8988T (cell line): Measurements from ENCODE around the gene CCDC175.

Experiments
- DNase-seq: peaks from one replicate; pipeline ENCODE4 v3.0.0; 2011

CCDC175 gene

DNA sequence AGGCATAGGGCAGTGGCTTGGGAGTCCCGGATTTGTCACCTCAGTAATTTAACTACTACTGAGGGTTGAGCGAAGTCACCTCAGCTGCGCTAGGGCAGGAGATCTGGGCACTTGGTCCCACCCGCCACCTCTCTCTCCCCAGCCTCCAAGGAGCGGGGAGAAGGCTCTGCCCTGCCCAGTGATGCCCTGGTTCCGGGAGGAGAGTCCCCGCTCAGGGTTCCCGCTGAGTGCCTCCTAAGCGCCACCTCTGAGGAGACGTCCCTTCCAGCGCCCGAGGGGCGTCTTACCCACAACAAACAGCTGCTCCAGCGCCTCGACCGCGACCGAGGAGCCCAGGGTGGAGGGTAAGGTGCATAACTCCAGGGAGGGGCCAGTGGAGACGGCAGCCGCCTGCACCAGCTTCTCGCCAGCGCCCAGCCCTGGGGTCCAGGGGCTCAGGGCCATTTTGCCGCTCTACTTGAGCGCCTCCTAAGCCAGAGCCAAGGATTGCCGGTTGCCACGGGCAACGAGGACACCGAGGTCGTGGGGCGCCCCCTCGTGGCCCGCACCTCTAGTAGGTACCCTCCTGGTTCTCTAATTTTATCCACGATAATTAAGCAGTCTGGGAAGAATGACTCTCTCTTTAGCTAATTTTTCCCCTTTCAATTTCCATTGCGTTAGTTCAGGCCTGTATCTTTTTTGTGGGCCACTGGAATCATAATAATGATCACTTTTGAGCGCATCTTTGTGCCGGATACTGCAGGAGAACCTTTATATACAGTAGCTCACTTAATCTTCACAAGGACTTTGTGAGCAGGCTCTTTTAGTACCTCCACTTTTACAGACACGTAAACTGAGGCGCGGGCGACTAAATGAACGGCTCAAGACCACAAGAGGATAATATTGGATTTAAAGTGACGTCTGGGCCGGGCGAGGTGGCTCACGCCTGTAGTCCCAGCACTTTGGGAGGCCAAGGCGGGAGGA, at the start of gene CCDC175:
Gene CCDC175 (minus strand): TSS at position 481 of the 963 bp plus-strand sequence. CDS start 37 bp downstream, at position 444.
- DNase-seq, result peak; percentile 48

DNA sequence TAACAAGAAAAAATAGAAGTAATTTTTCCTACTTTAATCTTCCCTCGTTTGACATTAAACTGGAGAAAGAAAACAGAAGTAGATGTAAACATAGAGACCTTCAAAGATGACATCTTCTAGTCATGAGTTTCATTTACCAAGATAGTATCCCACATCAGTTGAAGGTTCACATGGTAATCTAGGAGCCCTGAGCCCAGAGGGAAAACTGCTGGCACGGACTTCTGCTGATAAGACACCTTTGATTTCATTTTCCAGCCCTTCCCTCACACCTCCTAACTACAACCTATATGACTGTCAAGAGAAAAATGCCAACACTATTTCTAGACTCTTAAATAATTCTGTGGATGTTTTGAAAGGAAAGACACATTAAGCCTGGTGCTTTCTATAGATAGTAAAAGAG, 46.0 kb upstream of the CCDC175 start:
- no peak for DNase-seq

DNA sequence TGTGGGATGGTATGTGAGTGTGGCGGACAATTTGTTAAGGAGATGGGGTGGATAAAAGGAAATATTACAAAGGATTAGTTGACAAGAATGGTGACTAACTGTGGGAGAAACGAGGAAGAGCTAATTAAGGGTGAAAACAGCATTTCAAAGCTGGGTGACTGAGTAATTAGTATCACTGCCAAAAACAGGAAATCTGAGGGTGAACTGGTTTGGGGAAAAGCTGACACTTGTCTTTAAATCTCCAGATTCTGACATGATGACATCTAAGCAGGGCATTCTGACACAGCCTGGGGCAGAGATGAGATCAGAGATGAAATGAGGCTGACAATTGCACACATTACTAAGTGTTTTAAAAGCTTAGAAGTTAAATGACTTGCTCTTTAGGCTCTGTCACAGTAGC, 42.4 kb upstream of the CCDC175 start:
- no peak for DNase-seq

DNA sequence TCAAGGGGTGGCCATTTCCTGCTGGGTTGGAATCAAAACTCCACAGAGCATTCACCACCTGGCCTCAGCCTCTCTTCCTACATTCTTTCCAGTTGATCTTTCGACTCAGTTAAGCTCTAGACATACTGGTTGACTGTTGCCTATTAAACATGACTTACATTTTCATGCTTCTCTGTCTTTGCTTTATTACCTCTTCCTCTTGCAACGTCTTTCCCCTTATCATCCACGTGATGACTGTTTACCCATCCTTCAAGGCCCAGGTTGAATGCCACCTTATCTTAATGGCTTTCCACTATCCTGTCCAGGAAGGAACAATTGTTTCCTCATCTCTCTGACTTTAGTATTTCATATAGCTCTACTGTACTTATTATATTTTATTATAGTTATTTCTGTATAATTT, 24.4 kb upstream of the CCDC175 start:
- no peak for DNase-seq

DNA sequence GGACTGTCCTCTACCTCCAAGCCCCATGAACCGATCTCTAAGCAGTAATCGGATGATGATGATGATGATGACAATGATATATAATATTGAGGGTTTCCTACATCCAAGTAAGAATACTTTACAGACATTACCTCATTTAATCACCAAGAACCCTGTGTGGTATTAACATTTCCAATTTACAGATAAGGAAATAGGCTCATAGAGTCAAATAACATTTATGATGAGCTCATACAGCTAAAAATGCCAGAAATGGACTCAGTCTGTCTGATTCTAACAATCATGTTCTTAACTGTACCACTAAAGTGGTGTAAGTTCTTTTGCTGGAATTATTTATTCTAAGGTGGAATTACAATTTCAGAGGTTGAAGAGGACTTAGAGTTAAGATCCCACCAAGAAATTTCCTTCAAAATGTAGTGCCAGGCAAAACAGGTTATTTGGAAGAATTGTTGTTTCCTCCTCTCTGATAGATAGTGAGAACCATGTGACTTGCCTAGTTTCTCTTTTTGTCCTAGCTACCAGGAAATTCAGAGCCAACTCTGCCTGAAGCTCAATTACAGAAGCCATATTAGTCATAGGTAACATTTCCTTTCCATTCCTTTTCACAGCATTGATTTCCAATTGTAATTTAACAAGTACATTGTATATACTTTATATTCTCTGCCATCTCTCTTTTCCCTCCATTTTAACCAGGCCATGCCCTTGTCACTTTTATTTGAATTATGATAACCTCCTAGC, 23.8 kb upstream of the CCDC175 start:
- DNase-seq, result no peak

DNA sequence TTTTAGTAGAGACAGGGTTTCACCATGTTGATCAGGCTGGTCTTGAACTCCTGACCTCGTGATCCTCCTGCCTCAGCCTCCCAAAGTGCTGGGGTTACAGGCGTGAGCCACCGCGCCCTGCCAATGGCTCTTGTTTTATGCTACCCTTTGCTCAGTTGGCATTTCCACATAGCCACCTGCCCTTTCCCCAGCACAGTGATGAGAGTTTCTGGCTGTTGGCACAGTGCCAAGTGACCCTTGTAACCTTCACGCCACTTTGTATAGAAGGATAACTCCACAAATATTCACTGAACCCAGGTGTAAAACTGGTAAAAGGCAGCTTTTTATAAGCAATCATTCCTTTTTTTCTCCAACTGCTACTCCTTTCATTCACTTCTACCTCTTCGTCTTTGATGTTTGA, 18.5 kb upstream of the CCDC175 start:
- DNase-seq, result no peak

DNA sequence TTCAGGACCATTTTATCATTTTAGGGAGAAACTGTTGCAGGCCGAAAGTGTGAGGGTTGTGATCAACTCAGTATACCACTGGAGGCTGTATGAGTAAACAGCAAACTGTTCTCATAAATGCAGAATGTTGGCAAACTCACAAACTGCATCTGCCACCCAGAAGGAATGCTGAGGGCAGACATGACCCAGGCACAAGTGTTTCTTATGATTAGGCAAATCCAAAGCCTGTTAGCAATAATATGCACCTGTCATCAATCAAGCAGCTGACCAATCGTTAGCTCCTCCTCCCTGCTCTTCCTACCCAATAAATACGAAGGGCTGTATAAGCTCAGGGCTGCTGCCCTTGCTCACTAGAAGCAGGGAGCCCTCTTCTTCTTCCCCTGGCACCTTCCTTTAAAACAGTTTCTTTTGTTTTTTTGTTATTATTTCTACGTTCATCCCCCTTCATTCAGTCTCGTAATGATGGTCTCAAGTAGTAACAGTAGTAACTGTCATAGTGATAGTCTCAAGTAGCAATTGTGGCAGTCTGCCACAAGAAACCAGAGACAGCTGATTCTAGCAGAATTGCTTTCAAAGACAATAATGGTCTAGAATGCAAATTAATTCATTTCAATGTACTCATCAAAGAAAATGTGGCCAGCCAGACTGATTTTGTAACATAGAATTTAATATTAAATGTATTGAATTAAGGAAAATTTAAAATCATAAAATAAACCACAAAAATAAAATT, 15.2 kb upstream of the CCDC175 start:
- no peak for DNase-seq

DNA sequence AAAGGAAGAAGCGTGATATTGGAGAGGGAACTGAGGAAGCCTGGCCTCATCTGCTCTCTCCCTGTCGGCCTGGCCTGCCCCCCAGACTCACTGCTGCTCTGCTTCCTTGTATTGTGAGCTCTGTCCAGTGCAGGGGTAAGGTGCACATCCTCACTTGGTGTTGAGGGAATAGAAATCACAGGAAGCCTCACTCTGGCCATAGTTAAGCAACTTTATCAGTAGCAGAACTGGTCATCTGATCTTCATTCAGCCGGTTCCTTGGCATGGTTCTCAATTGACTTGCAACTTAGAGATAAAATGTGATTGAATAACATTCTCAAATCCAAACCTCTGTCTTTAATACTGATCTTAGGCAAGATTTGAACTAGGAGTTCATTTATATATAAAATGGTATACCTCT, 11.5 kb upstream of the CCDC175 start:
- no peak for DNase-seq

DNA sequence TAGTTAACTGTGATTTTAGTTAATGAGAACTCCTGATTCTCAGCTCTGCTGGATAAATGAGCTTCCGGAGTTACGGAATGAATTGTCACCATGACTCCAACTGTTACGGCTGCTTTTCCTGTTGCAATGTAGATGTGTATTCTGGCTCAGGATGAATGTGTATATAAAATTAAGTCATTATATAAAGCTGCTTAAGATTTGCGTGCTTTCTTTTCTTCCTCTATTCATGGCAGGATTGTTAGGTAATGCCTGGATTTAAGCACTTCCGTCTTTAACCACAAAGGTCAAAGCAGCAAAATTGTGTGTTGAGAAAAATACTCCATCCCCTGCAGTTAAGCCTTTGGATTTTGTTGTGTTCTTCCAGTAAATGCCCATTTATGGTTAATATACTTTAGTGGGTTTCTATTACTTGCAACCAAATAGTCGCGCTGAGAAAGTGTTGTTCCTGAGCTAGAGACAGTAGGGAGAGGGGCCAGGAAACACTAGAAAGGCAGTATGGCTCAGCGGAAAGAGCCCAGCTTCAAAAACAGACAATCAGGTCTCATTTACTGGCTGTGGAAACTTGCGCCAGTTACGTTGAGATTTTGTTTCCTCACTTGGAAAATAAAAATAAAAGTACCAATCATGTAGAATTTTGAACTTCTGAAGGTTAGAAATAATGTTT, 9.4 kb upstream of the CCDC175 start:
- no peak for DNase-seq

DNA sequence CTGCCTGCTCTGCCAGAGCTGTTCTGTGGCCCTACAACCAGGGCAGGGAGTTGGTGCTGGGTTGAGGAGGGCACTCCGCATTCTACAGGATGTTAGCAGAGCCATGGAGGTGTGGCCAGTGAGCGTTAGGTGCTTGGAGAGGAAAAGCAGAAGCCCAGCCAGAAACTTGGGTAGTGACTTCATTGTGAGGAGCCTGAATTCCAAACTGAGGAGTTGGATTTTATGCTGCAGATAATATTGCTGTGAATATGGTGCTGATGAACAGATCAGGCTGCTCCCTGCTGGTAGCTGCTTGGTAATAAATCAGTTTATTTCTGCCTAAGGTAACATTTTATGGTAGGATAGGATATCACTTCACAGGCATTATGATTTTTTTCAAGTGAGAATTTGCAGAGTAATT, 7.1 kb upstream of the CCDC175 start:
- DNase-seq, result no peak

DNA sequence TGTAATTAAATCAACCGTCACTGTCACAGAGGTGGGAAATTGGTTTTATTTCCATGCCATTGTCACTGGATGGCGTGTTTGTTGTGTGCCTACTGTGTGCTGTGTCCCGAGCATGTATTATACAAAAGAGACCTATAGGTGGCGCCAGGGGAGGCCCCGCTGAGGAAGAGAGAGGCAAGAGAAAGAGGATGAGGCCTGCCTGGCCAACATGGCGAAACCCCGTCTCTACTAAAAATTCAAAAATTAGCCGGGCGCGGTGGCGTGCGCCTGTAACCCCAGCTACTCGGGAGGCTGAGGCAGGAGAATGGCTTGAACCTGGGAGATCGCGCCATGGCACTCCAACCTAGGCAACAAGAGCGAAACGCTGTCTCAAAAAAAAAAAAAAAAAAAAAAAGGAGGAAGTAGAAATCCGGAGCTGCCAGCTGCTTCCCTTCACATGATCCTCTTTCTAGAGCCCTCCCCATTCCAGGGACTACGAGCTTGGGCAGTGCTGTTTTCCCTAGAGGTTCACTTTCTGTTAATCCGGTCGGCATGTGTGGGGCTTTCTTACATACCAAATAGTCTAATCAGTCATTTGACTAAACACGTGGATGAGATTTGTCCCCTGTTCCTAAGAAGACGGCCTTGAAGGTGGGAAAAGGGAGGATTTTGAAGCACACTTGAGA, 6.4 kb upstream of the CCDC175 start:
- DNase-seq, result no peak

DNA sequence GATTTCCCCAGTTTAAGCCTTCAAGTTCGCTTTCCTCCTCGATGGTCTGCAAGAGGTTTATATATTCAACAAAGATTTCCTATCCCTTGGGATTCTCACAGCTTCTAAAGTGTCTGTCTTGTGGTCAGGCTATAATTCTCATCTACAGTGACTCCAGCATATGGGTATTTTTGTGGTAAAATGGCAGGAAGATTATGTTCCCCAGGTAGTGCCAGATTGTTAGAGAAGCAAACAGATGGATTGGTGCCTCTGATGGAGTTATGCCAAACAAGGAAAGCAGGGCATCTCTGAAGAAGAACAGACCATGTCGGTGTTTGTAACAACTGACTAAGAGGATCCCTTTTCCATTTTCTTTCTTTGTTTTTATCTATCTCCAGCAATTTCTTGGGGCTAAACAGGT, 5.5 kb upstream of the CCDC175 start:
- no peak for DNase-seq

DNA sequence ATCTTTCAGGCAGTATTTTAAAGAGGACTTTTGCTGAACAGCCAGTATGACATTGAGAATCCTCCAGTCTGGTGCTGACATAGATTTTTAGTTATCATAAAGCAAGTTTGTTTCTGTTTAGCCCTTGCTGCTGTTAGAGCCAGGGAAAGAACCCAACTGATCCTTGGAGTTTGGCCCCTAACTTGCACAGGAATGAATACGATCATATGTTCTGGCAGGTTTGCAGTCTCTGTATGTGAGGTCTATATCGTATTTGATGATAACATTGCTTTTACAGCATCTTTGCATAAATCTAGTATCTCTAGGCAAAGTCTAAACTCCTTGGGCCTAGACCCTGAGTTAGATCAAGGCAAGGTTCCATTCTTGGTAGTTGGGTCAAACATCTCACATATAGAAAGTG, 4.3 kb upstream of the CCDC175 start:
- no peak for DNase-seq

DNA sequence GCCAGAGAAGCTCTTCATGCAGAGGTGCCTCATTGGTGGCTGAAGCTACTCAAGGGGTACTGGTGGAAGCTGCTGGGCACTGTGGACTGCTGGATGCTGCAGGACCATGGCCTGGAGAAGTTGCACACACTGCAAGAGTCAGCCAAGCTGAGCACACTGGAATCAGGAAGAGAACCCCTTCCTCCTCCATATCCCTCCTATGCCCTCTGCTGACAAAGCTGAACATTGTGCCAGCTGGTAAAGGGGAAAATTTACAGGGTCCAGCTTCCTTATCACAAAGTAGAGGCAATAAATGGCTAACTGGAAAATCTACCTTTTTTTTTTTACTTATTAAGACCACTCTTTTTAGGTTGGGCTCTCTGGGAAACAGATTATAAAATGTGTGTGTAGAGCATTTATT, 6.5 kb downstream of the CCDC175 start:
- DNase-seq, result no peak

DNA sequence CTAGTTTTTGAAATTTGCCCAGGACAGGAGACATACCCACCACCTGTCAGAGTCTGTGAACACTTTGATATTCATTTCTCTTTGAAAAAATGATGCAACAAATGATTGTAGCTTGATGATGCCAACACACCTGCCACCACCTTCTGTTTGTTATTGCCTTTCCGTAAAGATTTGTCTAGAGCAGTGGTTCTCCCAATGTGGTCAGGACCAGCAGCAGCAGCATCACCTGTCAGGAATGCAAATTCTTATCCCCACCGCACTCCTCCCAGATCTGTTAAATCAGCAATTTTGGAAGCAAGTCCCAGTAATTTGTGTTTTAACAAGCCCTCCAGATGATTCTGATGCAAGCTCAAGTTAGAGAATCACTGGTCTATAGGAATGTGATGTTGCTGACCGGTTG, 9.9 kb downstream of the CCDC175 start:
- DNase-seq, result no peak

DNA sequence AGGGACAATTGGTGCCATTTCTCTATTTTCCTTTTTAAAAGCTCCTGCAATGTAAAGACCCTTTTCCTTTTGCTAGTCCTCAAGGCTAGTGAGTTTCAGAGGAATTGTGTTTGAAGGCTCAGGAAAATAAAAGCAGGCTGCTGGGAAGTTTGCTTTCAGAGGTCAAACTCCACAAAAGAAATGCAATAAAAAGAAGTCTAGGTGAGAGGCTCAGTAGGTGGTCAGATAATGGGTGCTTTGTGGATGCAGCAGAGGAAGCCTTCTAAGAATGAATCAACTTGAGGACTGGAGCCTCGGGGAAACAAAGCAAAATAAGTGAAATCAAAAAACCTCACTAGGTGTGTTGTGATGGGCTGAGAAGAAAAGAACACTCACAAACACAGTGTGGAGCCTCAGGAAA, 10.3 kb downstream of the CCDC175 start:
- no peak for DNase-seq

DNA sequence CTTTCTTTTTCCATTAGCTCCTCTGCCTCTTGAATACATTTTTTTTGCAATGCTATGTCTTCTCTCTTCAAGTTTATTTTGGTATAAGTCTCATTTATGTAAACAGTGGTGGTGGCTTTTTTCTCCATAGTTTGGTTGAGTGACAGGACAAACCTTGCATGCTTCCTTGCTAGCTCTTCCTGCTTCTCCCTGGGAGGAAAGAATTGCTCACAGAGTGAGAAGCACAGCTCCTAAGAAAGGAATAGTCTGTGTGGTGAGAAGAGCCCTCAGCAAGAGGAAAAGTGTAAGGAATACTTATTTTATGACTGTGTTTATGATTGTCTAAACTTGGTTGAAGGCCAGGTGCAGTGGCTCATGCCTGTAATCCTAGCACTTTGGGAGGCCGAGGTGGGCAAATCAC, 11.5 kb downstream of the CCDC175 start:
- no peak for DNase-seq

DNA sequence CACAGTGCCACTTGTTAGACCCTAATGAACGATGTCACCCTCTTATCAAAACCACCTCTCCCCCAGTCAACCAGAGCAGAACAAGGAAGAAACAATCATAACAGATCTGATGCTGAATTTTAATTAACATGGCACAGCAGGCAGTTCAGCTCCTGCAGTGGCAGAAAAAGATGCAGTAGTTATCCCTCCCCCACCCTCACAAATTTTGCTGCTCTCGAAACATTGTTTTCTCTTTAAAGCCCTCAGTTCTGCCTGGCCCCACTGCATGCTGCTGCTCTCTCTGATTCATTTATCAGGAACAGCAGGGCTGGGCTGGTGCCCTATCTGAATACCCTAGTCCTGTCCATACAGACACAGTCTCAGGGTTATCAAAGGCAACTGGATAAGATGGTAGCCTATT, 12.2 kb downstream of the CCDC175 start:
- no peak for DNase-seq

DNA sequence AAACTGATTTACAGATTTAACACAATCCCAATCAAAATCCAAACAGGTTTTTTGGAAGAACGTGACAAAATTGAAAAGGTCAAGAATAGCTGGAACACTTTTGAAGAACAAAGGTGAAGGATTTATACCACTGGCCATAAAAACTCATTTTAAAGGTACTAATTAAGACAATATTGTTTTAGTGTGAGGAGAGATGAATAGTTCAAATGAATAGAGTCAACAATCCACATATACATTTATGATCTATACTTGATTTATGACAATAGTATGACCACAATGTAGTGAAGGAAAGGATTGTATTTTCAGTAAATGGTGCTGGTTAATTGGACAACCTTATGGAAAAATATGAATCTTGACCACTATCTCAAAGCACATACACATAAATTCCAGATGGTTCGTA, 29.3 kb downstream of the CCDC175 start:
- DNase-seq, result no peak

DNA sequence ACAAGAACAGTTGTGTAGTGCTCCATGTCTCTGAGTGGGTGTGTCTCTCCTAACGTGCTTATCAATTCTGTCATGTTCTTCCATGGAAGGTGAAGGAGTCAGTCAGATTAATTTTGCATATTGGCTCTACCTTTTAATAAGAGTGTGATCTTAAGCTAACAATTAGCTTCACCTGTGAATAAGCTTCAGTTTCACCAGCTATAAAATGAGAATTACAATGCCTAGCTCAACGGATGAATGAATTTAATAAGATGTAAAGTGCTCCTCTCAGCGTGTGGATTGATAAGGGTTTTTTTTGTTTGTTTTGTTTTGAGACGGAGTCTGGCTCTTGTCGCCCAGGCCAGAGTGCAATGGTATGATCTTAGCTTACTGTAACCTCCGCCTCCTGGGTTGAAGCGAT, 32.7 kb downstream of the CCDC175 start:
- DNase-seq, result no peak

DNA sequence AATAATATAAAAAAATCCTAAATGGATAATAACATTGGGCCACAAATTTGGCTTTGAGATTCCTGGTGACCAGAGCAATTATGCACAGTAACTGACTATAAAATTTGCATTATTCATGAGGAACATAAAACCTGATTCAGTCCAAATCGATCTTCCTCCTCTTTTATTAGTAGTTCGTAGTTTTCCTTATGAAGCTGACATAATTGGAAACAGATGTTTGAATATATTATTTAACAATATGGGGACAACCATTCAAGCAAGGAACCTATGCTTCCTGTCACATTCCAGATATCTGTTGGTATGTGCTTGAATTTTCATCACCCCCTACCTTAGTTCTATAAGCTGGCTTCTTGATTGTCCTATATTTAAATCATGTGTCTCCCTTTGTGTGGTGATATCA, 34.9 kb downstream of the CCDC175 start:
- no peak for DNase-seq

DNA sequence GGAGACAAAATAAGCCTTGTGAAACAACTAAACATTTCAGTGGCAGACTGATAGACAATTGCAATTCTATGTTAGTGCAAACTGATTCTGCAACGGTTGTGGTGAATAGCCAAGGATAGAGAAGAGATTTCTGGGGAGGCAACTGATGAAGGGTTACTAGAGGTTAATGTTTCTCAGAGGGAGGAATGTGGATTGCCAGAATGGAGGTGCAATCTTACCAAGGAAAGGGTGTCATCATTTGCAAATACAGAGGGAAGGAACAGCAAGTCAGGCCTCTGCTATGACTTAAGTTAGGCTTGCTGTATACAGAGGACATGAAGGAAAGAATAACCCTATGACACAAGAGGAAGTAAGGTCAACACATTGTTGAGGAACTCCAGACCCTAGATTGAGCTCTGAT, 35.8 kb downstream of the CCDC175 start:
- no peak for DNase-seq
